ENCODE measurements around the gene WDR82.
"Not testable (repeated sequence)": the region's sequence is repeated elsewhere in the genome, so short reads cannot be mapped to it uniquely, and the experiment has no call there.

The WDR82 gene

DNA sequence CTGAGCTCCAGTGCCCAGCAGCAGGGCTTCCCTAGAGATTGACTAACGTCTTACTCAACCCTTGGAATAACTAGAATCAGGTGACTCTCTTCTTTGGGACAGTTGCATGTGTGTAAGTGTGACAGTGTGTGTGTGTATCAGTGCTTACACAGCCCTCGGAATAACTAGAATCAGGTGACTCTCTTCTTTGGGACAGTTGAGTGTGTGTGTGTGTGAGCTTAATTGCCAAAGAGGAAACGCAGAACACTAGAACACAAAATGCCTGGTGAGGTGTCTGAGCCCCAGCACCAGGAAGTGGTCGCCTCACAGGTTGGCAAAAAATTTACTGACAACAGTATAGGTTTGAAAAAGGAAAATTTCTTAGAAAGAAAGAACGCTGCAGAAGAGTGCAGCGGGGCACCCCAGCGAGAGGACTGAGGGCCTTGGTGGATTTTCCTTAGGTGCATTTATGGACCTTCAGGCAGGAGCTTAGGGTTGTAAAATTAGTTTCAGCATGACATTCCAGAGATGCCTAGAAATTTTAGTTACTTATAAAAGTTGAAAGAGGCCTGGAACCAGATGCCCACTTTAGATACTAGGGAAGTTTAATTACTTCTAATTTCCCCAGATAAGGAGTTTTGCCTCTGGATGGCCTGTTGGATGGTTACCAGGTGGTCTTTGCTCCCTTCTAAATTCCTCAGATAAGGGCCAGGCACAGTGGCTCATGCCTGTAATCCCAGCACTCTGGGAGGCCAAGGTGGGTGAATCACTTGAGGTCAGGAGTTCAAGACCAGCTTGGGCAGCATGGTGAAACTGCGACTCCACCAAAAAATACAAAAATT lies 3.7 kb upstream of the WDR82 start:
- TF ChIP-seq, protein P1, sequence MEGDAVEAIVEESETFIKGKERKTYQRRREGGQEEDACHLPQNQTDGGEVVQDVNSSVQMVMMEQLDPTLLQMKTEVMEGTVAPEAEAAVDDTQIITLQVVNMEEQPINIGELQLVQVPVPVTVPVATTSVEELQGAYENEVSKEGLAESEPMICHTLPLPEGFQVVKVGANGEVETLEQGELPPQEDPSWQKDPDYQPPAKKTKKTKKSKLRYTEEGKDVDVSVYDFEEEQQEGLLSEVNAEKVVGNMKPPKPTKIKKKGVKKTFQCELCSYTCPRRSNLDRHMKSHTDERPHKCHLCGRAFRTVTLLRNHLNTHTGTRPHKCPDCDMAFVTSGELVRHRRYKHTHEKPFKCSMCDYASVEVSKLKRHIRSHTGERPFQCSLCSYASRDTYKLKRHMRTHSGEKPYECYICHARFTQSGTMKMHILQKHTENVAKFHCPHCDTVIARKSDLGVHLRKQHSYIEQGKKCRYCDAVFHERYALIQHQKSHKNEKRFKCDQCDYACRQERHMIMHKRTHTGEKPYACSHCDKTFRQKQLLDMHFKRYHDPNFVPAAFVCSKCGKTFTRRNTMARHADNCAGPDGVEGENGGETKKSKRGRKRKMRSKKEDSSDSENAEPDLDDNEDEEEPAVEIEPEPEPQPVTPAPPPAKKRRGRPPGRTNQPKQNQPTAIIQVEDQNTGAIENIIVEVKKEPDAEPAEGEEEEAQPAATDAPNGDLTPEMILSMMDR (IDR thresholded peaks at IDR 0.05; ENCODE audit: low read depth, low read length), result no peak
- H3K9me3 ChIP-seq (ENCODE audit: severe bottlenecking), result no peaks in the 10 kb centered on the region
- H3K36me3 ChIP-seq, result no peaks in the 10 kb centered on the region; the same call in 1 of the 2 replicates
- no peaks in the 10 kb centered on the region for H3K27me3 ChIP-seq (ENCODE audit: insufficient read depth, low read depth, severe bottlenecking)
- H3K27ac ChIP-seq, result no peak overlapping the region
- DNase-seq, result no peak
- H3K4me3 ChIP-seq (ENCODE audit: low read depth, low read length), result no peak overlapping the region

DNA sequence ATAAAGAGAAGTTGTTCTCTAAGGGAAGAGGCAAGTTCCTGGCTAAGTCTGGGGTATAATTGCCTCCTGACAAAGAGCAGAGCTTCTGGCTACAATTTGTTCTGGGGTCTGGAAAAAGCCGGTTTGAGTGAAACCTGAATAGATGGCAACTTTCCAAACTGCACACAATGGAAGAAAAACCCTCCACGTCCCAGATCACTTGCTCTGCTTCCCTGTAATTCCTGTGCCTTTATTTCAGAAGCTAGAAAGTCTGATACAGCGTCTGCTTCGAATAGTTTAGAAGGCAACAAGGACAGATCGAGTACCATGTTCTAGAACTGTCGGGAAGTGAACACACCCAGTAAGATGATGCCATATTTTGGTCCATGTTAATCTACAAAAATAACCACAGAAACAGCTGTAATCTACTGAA lies 1.6 kb upstream of the WDR82 start:
- TF ChIP-seq, protein P1 (IDR thresholded peaks at IDR 0.05; ENCODE audit: low read depth, low read length), result no peak
- Histone ChIP-seq H3K27ac (no peak overlapping the region), H3K27me3 (ENCODE audit: insufficient read depth, low read depth, severe bottlenecking) (no peaks in the 10 kb centered on the region), H3K4me3 (ENCODE audit: low read depth, low read length) (no peak overlapping the region), H3K9me3 (ENCODE audit: severe bottlenecking) (no peaks in the 10 kb centered on the region), H3K36me3 (peaks cover 6% of the 10 kb centered on the region)
- DNase-seq, result no peak

DNA sequence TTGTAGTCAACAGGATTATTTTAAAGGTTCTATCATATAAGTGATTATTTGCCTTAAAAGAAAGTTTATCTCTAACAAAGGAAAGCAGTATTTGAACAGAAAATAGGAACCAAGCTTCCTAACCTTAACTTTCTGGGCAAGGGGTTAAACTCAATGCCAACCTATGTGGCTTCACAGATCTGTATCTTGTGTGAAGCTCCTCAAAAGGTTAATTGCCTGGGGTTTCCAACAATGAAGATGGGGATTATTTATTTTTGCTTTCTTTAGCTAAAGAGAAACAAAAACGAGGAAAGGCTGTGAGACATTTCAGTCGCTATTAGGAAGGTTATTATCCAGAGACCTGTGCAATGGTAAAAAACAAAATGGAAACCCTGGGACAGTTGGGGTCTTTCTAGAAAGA lies 1.1 kb upstream of the WDR82 start:
- H3K36me3 ChIP-seq, result peaks cover 10% of the 10 kb centered on the region
- H3K27ac ChIP-seq, result no peak overlapping the region
- TF ChIP-seq, protein P1 (IDR thresholded peaks at IDR 0.05; ENCODE audit: low read depth, low read length), result no peak
- no peak overlapping the region for H3K4me3 ChIP-seq (ENCODE audit: low read depth, low read length)
- DNase-seq, result no peak
- no peaks in the 10 kb centered on the region for H3K27me3 ChIP-seq (ENCODE audit: insufficient read depth, low read depth, severe bottlenecking)
- H3K9me3 ChIP-seq (ENCODE audit: severe bottlenecking), result no peaks in the 10 kb centered on the region

DNA sequence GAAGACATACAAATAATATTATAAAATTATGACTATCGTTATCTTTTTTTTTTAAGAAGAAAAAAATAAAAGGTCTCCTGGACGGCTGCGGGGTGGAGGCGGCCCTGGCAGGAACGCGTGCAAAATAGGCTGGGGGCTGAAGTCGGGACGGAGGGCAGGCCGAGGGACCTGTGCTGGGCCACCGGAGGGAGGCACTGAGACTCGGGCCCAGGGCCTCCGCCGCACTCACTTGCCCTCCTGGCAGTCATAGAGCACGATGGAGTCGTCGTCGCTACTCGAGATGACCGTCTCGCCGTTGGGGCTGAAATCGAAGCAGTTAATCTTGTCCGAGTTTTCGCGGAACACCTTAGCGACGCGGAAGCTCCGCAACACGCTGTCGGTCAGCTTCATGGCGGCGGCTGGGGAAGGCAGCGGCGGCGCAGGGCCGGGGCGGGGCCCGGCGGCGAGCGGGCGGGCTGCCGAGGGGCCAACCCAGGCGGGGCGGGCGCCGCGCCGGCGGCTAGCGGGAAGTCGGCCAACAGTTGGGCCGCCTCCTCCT lies 408 bp downstream of the WDR82 start:
- peak overlapping the region; percentile 92 for H3K27ac ChIP-seq
- peak overlapping the region; percentile 82 for H3K4me3 ChIP-seq (ENCODE audit: low read depth, low read length)
- TF ChIP-seq, protein P1 (IDR thresholded peaks at IDR 0.05; ENCODE audit: low read depth, low read length), result no peak
- no peaks in the 10 kb centered on the region for H3K9me3 ChIP-seq (ENCODE audit: severe bottlenecking)
- DNase-seq, result no peak
- no peaks in the 10 kb centered on the region for H3K27me3 ChIP-seq (ENCODE audit: insufficient read depth, low read depth, severe bottlenecking)
- peaks cover 16% of the 10 kb centered on the region for H3K36me3 ChIP-seq

DNA sequence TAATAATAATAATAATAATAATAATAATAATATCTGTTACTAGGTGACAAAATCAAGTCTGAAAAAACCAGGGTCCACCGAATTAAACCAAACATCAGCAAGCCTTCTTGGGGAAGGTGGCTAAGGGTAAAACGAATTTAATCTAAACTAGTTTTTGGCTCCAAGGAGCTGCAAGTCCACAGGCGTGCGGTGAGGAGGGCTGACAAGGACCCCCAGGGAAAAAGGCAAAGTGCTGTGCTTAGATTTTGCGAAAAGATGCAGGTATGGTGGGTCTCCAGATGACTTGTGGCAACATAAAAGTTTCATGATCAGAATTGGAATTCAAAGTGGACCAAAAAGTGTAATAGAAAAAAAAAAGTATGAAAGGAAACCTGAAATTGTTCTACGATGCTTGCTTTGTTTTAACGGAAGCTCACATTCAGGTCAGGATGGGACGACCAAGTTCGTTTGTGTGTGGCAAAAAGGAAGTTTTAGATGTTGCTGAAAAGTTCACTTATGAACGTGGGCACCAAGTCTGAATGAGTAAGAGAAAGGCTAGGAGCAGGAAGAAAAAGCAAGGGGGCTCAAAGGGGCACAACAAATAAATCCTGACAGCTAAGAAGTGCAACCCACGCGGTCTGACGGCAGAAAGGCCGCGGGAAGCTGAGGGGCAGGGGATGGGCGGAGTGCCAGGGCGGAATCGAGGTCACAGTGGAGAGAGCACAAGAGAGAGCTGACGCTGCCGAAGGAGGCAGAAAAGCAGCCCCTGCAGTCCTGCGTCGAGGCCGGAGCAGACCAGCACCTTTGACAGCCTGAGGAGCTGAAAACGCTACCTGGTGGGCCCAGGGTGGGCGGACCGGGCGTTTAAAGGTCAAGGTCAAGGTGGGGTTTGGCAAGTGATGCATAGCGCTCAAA lies 1.1 kb downstream of the WDR82 start:
- H3K27me3 ChIP-seq (ENCODE audit: insufficient read depth, low read depth, severe bottlenecking), result no peaks in the 10 kb centered on the region
- peaks cover 19% of the 10 kb centered on the region for H3K36me3 ChIP-seq
- TF ChIP-seq, protein P1 (IDR thresholded peaks at IDR 0.05; ENCODE audit: low read depth, low read length), result no peak
- H3K9me3 ChIP-seq (ENCODE audit: severe bottlenecking), result no peaks in the 10 kb centered on the region
- H3K4me3 ChIP-seq (ENCODE audit: low read depth, low read length), result peak overlapping the region; percentile 82
- peak overlapping the region; percentile 92 for H3K27ac ChIP-seq
- DNase-seq, result peak; percentile 26

DNA sequence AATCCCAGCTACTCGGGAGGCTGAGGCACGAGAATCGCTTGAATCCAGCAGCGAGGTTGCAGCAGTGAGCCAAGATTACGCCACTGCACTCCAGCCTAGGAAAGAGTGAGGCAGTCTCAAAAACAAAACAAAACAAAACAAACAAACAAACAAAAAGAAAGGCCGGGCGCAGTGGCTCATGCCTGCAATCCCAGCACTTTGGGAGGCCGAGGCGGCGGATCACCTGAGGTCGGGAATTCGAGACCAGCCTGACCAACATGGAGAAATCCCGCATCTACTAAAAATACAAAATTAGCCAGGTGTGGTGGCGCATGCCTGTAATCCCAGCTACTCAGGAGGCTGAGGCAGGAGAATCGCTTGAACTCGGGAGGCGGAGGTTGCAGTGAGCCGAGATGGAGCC lies 3.7 kb downstream of the WDR82 start:
- H3K36me3 ChIP-seq, result peaks cover 29% of the 10 kb centered on the region
- H3K27ac ChIP-seq; H3K27me3 ChIP-seq (ENCODE audit: insufficient read depth, low read depth, severe bottlenecking); H3K4me3 ChIP-seq (ENCODE audit: low read depth, low read length); DNase-seq; H3K9me3 ChIP-seq (ENCODE audit: severe bottlenecking): not testable (repeated sequence)

Data from WERI-Rb-1 (cell line).